ENCODE measurements around the gene SLC17A9.
A peak's percentile ranks its signal among the peaks of the same experiment; 100 is the strongest.

Gene SLC17A9

DNA sequence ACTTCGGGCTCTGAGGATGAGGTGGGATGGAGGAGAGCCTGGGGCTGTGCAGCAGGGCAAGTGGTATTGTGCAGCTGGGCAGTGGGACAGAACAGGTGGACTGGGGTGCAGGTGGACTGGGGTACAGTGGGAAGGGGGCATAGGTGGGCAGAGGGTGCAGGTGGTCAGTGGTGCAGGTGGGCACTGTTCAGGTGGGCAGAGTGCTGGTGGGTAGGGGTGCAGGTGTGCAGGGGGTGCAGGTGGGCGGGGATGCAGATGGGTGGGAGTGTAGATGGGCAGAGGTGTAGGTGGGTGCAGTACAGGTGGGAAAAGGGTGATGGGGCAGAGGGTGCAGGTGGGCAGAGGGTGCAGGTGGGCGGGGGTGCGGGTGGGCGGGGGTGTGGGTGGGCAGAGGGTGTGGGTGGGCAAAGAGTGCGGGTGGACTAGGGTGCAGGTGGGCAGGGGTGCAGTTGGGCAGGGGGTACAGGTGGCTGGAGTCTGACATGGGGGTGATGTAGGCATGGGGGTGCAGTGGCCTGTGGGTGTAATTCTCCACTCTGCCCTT lies 33.8 kb downstream of the SLC17A9 start:
- DNase-seq = no peak

DNA sequence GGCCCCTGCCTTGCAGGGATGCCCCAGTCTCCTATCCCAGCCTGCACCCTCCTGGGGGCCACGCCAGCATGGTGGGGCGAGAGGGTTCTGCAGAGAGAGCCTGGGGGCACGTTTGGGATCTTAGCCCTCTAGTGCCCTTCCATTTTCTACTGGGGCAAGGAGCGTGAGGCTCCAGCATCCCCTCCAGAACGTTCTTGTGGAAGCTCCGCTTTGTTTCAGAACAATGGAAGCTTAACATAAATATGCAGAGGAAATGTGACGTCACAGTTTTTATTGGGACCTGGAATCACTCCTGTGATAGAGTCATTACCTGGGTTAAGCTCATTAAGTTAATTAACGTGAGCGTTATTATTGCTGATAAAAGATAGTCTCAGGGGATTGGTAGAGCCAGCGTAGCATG lies 34.6 kb downstream of the SLC17A9 start:
- DNase-seq = no peak

DNA sequence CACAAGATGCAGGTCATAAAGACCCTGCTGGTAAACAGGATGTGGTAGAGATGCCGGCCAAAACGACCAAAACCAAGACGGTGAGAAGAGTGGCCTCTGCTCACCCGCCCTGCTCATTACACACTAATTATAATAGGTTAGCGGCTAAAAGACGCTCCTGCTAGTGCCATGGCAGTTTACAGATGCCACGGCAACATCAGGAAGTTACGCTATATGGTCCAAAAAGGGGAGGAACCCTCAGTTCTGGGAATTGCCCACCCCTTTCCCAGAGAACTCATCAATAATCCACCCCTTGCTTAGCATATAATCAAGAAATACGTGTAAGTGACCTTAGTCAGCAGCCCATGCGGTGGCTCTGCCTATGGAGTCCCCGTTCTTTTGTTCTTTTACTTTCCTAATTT lies 36.7 kb downstream of the SLC17A9 start:
- DNase-seq = no peak

DNA sequence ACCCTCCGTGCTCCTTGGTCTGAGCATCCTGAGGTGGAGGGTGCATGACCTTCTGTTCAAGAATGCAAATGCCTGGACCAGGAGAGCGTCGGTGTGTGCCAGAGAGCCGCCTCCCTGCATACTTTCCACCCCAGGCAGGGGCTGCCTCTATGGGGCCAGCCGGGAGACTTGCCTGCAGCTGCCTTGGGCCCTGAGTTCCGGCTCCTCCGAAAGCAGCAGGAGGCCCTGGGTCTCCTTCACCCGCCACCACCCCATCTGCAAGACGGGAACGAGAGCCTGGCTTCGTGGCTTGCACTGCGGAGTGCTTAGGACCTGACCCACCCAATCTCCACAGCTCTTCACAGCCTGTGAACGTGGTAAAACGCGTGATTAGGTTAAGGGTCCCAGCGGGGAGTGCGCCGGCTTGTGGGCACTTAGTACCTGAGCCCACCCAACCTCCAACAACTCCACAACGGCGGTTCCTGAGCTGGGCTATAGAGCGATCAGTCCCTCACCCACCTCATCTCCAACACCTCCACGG lies 37.9 kb downstream of the SLC17A9 start:
- no peak for DNase-seq

DNA sequence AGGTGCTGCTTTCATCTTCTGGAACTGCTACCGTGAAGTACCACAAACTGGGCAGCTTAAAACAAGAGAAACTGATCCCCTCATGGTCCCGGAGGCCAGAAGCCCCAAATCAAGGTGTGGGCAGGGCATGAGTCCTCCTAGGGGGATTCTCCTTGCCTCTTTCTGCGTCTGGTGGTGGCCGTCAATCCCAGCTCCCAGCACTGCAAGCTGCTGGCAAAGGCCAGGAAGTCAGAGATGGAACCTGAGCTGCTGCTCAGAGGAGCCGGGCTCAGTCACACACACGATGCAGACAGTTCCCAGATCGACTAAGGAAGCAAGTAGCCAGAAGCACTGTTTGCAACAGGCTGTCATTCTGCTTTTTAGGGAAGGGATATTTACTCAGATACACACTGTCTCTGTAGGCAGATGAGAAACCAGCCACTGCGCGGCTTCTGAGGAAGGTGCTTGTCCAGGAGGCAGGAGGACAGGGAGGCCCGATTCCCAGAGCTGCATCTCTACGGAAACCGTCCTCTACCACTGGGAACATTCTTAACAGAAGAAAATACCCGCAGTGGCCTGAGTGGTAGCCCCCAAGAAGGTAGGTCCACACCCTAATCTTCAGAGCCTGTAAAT lies 38.8 kb downstream of the SLC17A9 start:
- DNase-seq = no peak

DNA sequence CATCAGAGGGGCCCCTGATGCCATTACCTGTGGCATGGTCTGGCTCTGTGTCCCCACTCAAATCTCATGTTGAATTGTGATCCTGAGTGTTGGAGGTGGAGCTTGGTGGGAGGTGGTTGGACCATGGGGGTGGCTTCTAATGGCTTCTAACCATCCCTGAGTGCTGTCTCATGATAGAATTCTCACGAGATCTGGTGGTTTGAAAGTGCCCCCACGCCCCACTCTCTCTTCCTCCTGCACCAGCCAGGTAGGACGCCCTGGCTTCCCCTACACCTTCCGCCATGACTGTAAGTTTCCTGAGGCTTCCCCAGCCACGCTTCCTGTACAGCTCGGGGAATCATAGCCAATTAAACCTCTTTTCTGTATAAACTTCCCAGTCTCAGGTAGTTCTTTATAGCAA lies 39.4 kb downstream of the SLC17A9 start:
- DNase-seq = no peak

DNA sequence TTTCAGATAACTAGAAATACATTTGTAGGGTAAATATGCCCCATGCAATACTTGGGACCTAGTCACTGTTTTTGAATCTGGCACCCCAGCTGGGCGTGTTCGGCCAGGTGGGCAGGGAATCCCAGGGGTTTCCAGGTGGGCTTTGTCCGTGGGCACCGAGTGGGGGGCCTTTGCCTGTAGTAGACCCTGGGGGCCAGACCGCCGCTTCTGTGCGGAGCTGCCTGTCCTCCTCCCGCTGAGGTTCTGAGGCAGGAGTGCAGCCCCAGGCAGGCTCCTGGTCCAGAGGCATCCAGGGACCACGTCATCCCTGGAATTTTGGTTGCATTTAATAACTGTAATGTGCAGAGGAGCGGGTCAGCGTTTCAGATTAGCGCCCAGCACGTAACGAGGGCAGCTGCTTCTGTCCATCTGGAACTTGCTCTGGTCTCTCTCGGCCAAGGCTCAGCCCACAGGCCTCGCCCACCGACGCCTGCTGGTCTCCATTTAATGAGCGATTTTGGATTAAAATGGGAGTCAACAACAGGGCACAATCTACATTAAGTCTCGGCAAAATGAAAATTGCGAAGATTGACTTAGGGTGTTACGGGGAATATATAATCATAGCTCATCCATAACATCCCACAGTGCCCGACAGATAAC lies 41.5 kb downstream of the SLC17A9 start:
- DNase-seq = no peak

DNA sequence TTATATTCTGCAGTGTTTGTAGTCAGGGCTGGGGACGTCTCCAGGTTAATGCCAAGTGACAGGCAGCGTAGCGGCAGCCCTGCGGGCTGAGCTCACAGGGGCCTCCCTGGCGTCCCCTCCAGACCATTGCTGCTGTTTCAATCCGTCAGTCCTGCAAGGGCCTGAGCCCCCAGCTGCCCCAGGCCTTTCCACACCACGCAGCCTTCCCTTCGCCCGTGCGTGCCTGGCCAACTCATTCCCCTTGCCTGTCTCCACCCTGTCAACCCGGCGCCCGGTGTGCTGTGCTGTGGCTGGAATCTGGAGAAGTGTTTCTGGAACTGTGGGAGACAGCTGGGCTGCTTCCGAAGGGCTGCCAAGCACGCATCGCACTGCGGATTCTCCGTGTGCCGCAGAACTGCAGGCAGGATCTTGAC lies 42.4 kb downstream of the SLC17A9 start:
- no peak for DNase-seq

DNA sequence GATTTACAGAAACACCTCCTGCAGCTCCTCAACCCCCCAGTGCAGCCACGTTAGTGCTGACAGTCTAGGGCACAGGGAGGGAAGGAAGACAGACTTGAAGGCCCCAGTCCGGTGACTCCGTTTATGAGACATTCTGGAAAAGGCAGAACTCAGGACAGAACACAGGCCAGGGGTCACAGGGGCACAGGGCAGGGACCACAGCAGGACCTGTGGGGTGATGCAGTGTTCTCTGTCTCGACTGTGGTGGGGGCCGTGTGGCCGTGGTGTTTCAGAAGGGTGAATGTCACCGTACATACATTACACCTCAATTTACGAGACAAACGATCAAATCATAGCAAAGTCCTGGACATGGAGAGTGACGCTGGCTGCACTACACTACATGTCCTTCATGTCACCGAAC lies 43.0 kb downstream of the SLC17A9 start:
- DNase-seq = no peak

DNA sequence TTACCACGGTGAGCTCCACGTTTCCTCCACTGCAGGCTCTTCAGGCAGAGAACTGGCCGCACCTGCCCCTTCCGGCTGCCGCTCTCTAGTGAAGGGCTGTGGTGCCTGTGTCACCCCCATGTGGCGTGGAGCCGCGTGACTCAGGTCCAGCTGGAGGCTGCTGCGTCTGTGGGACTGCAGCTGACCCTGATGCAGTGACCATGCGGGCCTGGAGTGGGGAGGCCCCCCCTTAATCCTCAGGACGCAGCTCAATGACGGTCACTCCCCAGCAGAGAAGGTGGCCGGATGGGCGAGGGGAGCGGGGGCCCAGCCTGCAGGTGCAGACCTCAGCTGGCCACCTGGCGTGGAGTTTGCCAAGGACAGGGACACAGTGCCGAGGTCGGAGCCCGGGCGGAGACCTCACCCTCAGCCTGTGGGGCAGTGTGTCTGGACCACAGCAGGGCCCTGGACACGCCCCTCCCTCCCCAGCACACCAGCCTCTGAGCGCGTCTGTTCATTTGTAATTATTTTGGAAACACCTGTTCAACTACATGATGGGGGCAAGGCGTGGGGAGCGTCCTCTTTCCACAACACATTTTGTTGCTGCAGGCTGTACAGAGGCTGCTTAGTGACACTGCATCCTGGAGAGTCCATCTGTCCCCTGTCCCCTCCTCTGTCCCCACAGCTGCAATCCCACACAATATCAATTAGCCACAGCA lies 43.5 kb downstream of the SLC17A9 start:
- no peak for DNase-seq

DNA sequence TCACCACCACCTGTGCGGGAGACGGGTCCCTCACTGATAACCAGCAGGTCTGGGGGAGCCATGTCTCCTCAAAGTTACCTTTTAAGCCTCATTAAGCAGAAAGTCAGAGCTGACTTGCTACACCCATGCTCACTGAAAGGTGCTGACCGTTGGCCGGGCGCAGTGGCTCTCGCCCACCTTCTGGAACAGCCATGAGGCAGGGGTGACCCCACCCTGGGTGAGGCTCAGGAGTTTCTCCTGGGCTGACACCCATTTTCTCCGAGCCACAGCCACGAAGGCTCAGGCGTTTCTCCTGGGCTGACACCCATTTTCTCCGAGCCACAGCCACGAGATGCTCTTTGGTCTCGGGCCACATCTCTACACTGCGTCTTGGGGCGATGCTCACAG lies 44.1 kb downstream of the SLC17A9 start:
- DNase-seq = no peak

DNA sequence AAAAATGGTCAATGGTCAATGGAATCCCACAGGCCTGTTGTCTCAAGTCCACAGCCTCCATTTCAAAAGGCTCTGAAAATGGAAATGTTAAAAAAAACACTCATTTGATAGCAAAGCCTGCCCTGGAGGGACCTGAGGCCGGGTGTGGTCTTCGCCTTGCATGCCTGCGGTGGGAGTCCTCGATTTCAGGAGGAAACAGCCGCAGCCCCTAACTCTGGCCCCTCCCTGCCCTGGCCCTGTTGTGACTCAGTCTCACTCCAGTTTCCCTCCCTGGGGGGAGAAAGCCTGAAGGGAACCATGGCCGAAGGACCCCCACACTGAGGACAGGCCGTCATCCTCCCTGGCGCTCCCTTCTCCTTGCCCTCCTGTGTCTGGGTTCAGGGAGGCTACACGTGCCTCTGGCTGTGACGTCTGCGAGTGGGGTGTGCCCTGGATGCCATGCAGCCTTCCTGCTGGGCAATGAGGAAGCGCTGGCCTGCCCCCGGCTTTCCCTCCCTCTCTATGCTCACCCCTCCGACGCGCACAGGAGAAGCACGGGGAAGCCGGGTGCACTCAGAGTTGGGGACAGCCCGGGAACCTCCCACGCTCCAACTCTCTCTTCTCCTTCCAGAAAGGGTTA lies 45.0 kb downstream of the SLC17A9 start:
- no peak for DNase-seq

DNA sequence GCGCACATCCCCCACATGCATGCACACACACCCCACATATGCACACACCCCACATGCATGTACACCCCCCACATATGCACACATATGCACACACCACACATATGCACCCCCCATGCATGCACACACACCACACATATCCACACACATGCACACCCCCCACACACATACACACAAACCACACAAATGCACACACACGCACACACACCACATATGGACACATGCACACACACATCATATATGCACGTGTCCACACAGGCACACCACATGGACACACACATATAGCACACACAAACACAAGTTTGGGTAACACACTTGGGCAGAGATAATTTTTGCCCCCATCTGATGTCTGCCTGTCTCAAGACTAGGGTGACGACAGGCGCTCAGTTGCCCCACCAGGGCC lies 45.9 kb downstream of the SLC17A9 start:
- no peak for DNase-seq

DNA sequence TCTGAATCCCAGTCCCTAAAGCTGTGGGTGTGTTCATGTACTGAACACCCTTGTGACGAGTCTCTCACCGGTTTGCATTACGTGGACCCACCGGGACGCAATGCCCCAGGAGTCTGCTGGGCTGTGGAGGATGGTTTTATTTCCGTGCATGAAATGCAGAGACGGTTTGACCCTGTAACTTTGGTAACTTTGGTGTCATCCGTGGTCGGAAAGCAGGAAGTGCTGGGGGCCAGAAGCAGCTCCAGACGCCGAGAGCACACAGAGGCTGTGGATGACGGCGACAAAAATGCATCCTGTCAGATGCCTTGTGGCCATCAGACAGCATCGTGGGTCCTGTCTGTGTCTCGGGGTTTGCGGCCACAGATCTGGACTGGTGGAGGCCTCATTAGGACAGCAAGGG lies 47.1 kb downstream of the SLC17A9 start:
- DNase-seq = no peak

DNA sequence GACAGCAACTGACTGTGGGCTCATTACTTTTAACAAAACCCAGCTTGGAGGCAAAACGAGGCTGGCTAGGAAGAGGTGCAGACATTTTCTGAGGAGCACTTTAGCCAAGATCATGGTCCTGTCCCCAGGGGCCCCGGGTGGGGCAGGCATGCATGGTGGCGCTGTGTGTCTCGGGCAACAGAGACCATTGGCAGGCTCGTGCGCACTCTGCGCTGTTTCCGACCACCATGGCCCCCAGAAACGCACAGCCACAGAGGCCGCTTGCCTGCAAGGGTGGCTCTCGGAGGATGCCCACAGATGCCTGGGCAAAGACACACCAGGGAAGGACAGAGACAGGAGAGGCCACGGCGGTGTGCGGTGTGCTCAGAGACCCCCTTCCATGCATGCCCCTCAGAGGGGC lies 47.5 kb downstream of the SLC17A9 start:
- no peak for DNase-seq

DNA sequence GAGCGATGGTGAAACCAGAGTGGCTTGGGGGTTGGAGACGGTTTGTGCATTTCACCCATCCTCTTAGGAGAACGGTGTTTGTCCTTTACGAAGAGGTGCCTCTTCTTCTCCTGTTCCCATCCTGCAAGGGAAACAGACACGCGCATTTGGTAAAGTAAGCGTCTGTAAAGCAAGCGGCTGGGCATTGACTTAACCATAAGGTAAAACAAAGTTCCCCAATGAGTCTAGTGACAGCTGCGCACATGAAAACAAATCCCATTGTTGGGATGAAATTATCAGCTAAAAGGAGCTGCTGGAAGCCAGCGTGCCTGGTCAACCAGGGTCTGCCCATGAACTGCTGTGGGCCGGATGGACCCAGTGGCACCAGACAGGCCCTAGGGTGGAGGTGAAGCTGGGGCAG lies 48.4 kb downstream of the SLC17A9 start:
- DNase-seq = no peak

DNA sequence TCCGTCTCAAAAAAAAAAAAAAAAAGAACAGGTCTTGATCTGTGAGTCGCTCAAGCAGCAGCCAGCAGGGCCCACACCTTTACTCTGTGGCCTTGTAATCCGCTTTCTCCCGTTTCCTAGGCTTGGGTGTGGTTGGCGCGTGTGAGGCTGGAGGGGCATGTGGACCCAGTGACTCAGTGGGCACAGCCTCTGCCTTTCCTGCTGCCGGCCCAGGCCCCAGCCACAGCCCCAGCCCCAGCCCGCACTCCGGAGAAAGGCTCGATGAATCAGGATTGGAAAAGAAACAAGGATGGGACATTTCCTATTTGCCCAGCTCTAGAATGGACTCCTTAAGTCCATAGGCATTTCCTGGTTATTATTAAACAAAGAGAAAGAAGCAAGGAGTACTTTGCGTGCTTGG lies 50.0 kb downstream of the SLC17A9 start:
- DNase-seq = no peak

DNA sequence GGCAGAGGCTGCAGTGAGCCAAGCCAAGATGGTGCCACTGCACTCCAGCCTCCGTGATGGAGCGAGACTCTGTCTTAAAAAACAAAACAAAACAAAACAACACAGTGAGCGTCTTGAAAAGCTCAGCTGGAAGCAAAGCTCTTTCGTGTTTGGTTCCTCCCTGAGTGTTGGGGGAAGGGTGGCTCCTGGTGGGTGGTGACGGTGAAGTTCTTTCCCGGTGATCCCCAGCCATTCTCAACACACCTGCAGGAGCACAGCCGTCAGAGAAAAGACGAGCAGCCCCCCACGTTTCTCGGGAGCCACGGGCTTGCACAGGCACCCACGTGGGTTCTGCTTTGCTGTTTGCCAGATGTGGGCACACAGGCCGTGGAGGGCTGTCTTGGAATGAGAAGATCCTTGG lies 51.0 kb downstream of the SLC17A9 start:
- no peak for DNase-seq

DNA sequence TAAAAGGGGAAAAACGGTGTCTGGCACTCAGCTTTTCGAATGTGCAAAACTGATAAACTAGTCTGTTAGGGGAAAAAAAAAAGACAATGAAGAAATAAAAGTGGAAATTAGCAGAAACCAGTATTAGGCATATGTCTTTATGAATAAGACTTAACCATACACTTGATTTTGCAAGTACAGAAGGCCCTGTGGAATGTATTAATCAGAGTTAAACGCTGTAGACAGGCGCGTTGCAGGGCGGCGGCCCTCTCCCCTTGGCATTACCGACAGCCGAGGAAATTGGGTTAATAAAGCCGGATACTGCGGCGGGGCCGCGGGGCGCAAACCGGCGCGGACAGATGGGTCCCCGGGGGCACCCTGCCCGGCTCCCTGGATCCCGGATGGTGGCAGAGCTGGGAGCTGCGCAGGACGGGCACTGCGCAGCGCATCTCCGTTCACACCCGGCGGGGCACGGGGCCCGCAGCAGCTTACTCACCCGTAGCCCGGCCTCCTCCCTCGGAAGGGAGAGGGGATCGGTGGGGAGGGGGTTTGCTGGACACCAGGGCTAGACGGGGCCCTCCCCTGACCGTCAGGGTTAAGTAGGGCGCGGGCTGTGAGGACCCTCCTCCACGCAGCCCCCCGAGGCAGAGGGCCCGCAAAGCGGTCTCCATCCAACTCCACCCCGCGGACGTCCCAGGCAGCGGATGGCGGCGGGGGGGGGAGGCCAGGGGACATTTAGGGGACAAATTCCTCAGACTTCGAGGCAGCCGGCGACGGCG lies 52.3 kb downstream of the SLC17A9 start:
- DNase-seq = no peak

DNA sequence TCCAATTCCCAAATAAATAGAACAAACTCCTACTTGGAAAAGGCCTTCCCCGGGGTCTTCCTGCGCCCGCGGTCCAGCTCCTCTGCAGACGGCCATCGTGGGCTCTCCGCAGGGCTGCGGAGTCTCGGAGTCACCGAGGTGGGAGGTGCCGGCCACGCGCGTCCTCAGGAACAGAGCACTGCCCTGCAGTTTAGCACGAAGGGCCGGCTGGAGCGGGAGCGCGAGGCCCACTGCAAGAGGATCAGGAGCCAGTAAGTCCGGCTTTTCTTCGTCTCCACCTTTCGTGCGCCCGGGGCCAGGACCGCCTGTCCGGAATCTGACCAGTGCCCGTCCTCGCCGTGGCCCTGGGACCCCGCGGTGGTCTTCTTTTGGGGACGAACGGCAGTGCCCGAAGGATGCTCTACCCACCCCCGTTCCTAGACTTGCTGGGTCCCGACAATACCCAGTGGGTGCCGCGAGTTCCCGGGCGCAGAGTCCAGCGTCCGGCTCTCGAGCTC lies 52.9 kb downstream of the SLC17A9 start:
- DNase-seq = no peak

DNA sequence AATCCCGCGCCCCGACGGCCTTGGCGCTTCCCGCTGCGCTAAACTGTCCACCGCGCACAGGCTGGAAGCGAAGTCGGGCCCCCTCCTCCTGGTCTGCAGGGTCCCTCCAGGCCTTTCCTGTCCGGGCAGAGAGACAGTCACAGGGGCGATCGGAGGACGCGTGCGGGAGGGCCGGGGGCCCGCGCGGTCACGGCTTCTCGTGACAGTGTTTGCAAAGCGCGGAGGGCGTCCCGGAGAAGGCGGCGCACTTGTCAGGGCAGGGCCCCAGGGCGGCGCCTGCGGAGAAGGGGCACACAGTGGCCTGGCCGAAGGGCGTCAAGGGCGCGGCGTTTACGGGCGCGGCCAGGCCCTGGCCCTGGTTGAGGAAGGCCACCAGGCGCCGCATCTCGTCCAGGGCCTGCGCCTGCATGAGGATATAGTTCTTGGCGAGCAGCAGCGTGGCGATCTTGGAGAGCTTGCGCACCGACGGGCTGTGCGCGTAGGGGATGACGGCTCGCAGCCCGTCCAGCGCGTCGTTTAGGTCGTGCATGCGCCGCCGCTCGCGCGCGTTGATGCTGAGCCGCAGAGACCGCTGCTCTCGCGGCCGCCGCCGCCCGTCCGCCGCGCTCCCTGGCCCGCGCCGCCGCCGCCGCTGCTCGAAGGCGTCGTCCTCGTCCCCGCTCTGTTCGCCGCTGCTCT lies 53.5 kb downstream of the SLC17A9 start:
- peak; percentile 20 for DNase-seq

All from stimulated activated CD4-positive, alpha-beta T cell treated with anti-CD3 and anti-CD28 coated beads, Interleukin-15, amount 100 ng/mL, for 24 hours (primary cell).